ENCODE data around the gene NPTX2.

NPTX2 gene

GRCh38 chr7:98618786-98619185 lies 1.7 kb downstream of the NPTX2 start:
- DNase-seq (ENCODE audit: low spot score): no peak

GRCh38 chr7:98619450-98620321 lies 2.6 kb downstream of the NPTX2 start:
- DNase-seq (ENCODE audit: low spot score): peak; percentile 77

GRCh38 chr7:98621573-98622482 lies 4.7 kb downstream of the NPTX2 start:
- no peak for DNase-seq (ENCODE audit: low spot score)

GRCh38 chr7:98622926-98623325 lies 5.8 kb downstream of the NPTX2 start:
- no peak for DNase-seq (ENCODE audit: low spot score)

GRCh38 chr7:98624846-98625420 lies 7.8 kb downstream of the NPTX2 start:
- no peak for DNase-seq (ENCODE audit: low spot score)

GRCh38 chr7:98626460-98627412 lies 9.7 kb downstream of the NPTX2 start:
- DNase-seq (ENCODE audit: low spot score): no peak

- DNase-seq (ENCODE audit: low spot score): no peak
Measured at GRCh38 chr7:98627413-98627790, 10.3 kb downstream of the NPTX2 start.

- no peak for DNase-seq (ENCODE audit: low spot score)
Measured at GRCh38 chr7:98628418-98628817, 11.3 kb downstream of the NPTX2 start.

GRCh38 chr7:98629001-98629431 lies 11.9 kb downstream of the NPTX2 start:
- DNase-seq (ENCODE audit: low spot score): no peak

- DNase-seq (ENCODE audit: low spot score): no peak
Measured at GRCh38 chr7:98630149-98630548, 13.1 kb downstream of the NPTX2 start.

GRCh38 chr7:98630770-98631169 lies 13.7 kb downstream of the NPTX2 start:
- no peak for DNase-seq (ENCODE audit: low spot score)

- DNase-seq (ENCODE audit: low spot score): no peak
Measured at GRCh38 chr7:98638853-98639252, 21.8 kb downstream of the NPTX2 start.

GRCh38 chr7:98640375-98640774 lies 23.3 kb downstream of the NPTX2 start:
- no peak for DNase-seq (ENCODE audit: low spot score)

- no peak for DNase-seq (ENCODE audit: low spot score)
Measured at GRCh38 chr7:98641646-98642500, 24.8 kb downstream of the NPTX2 start.

- no peak for DNase-seq (ENCODE audit: low spot score)
Measured at GRCh38 chr7:98643236-98643985, 26.3 kb downstream of the NPTX2 start.

GRCh38 chr7:98646465-98646864 lies 29.4 kb downstream of the NPTX2 start:
- no peak for DNase-seq (ENCODE audit: low spot score)

GRCh38 chr7:98647326-98647725 lies 30.2 kb downstream of the NPTX2 start:
- DNase-seq (ENCODE audit: low spot score): no peak

GRCh38 chr7:98651760-98652159 lies 34.7 kb downstream of the NPTX2 start:
- DNase-seq (ENCODE audit: low spot score): no peak

- DNase-seq (ENCODE audit: low spot score): no peak
Measured at GRCh38 chr7:98653601-98654310, 36.7 kb downstream of the NPTX2 start.

Data from HuH-7.5 (cell line).